Cardiac muscle cell (in vitro differentiated cells and primary cell): ENCODE results near the gene FUT2. TPM values are rescaled to one million over a fixed set of nuclear protein-coding genes. Genes with fewer than 3 reads are reported as not detected.

Source experiments
- DNase-seq, 2 donors: peaks; one replicate each; pipeline versions ENCODE4 v3.0.0 to v3.0.0-alpha.2; 2010 to 2017; ENCODE audit warnings: low read depth in 1 of 2, low spot score in 1 of 2
- H3K27ac ChIP-seq: fragments of 200-600 bp; sonication (generic); 2 replicates; pipeline ENCODE4 v1.5.1; 2016
- H3K27me3 ChIP-seq: fragments of 200-600 bp; sonication (generic); 2 replicates; pipeline ENCODE4 v1.6.0; 2016; ENCODE audit warnings: control low read depth
- H3K36me3 ChIP-seq: fragments of 200-600 bp; sonication (generic); 2 replicates; pipeline ENCODE4 v1.5.1; 2016; ENCODE audit warnings: control low read depth
- H3K4me1 ChIP-seq: fragments of 200-600 bp; sonication (generic); 2 replicates; pipeline ENCODE4 v1.8.1; 2017; ENCODE audit warnings: low read depth, mild to moderate bottlenecking, mixed run types
- H3K4me3 ChIP-seq: fragments of 200-600 bp; sonication (generic); 2 replicates; pipeline ENCODE4 v1.5.1; 2016; ENCODE audit warnings: mild to moderate bottlenecking
- H3K9me3 ChIP-seq: fragments of 200-600 bp; sonication (generic); 2 replicates; pipeline ENCODE4 v1.5.1; 2017; ENCODE audit warnings: low read depth, mild to moderate bottlenecking, control low read depth
- CTCF ChIP-seq: IDR thresholded peaks from 2 replicates; pipeline ENCODE4 v1.5.1; 2012; ENCODE audit warnings: low read depth, mild to moderate bottlenecking, low read length
- polyA plus RNA-seq: library from polyadenylated mRNA; unstranded; fragments of >200 nt; fragmentation: Nextera tagmentation; extraction: Ambion mirVana; gene quantifications from 2 replicates; pipeline ENCODE4 v1.2.1, GENCODE V29; 2016
- total RNA-seq: library from RNA; depleted of rRNA; stranded (reverse); fragments of >200 nt; gene quantifications from 2 replicates; pipeline ENCODE4 v1.2.3, GENCODE V29; 2016

FUT2 gene
- total and polyA plus RNA-seq, 2 experiments from 2014 or later = 0.11 TPM; not detected in 1

- no peak for TF ChIP-seq CTCF
- H3K27ac ChIP-seq = no peak overlapping the region
- H3K27me3 ChIP-seq = no peaks in the 10 kb centered on the region
- no peaks in the 10 kb centered on the region for H3K36me3 ChIP-seq
- H3K4me1 ChIP-seq = peaks cover 5% of the 10 kb centered on the region
- H3K4me3 ChIP-seq = no peak overlapping the region
- H3K9me3 ChIP-seq = no peaks in the 10 kb centered on the region
- no peak for DNase-seq
Measured at GRCh38 chr19:48711106-48711662, 15.4 kb downstream of the FUT2 start.

GRCh38 chr19:48713041-48713863, 17.5 kb downstream of the FUT2 start:
- H3K27ac ChIP-seq = no peak overlapping the region
- peak; percentile 38 for TF ChIP-seq CTCF
- no peaks in the 10 kb centered on the region for H3K36me3 ChIP-seq
- H3K4me1 ChIP-seq = peaks cover 11% of the 10 kb centered on the region
- no peak for DNase-seq
- no peaks in the 10 kb centered on the region for H3K27me3 ChIP-seq
- H3K9me3 ChIP-seq = no peaks in the 10 kb centered on the region
- H3K4me3 ChIP-seq = peak overlapping the region; percentile 53

GRCh38 chr19:48713864-48714755, 18.3 kb downstream of the FUT2 start:
- H3K27me3 ChIP-seq = no peaks in the 10 kb centered on the region
- peaks cover 16% of the 10 kb centered on the region for H3K4me1 ChIP-seq
- no peaks in the 10 kb centered on the region for H3K36me3 ChIP-seq
- peak; percentile 100 for DNase-seq
- peak overlapping the region; percentile 86 for H3K27ac ChIP-seq
- TF ChIP-seq CTCF = no peak
- H3K4me3 ChIP-seq = peak overlapping the region; percentile 53
- no peaks in the 10 kb centered on the region for H3K9me3 ChIP-seq

GRCh38 chr19:48714759-48715675, 19.2 kb downstream of the FUT2 start:
- H3K27ac ChIP-seq = peak overlapping the region; percentile 86
- no peaks in the 10 kb centered on the region for H3K27me3 ChIP-seq
- H3K9me3 ChIP-seq = no peaks in the 10 kb centered on the region
- peaks cover 23% of the 10 kb centered on the region for H3K4me1 ChIP-seq
- H3K4me3 ChIP-seq = peak overlapping the region; percentile 29
- no peak for TF ChIP-seq CTCF
- H3K36me3 ChIP-seq = no peaks in the 10 kb centered on the region
- DNase-seq = no peak
